H1 (cell line): ENCODE measurements around the gene EIF4E. TPM values are rescaled to one million over a fixed set of nuclear protein-coding genes. Genes with fewer than 3 reads are reported as not detected.

Experiments used
- JUN ChIP-seq: IDR thresholded peaks from 2 replicates; pipeline ENCODE4 v1.6.1; 2011; ENCODE audit warnings: low read depth, mild to moderate bottlenecking, improper control_type of control experiment, low read length
- SAP30 ChIP-seq: fragments of 300-600 bp; sonication (generic); IDR thresholded peaks from 2 replicates; pipeline ENCODE4 v1.7.1; 2012; ENCODE audit warnings: low read length, moderate library complexity, mild to moderate bottlenecking, inconsistent platforms; ENCODE audit not compliant: insufficient read depth, insufficient replicate concordance
- polyA plus RNA-seq, 7 experiments: library from polyadenylated mRNA; depleted of rRNA in 3 of 7; stranded (reverse) in 5 of 7; unstranded in 2 of 7; fragments of >200 nt in 5 of 7; fragments of 200-250 nt in 2 of 7; gene quantifications; 1 replicate in 5 of 7; 2 replicates in 1 of 7; 4 replicates in 1 of 7; pipeline versions ENCODE4 v1.2.1 to v1.2.3, GENCODE V29; 2011 to 2013; ENCODE audit warnings: missing spikeins in 2 of 7, mixed read lengths in 2 of 7
- total RNA-seq: library from RNA; stranded (reverse); fragmentation: NEBNext Ultra II Directional; extraction: Animal tissue kit (Norgen Biotek cat#: 25700); gene quantifications from 2 replicates; pipeline ENCODE4 v1.2.1, GENCODE V29; 2021
- TF ChIP-seq, protein P1 (sequence below), 3 experiments: IDR thresholded peaks; 1 replicate in 2 of 3; 2 replicates in 1 of 3; pipeline versions ENCODE4 v1.5.1 to v1.6.1; 2011; ENCODE audit warnings: low read length in 3 of 3, mild to moderate bottlenecking in 3 of 3, inconsistent platforms in 2 of 3, low read depth in 1 of 3, moderate library complexity in 1 of 3; ENCODE audit not compliant: insufficient read depth in 1 of 3; ENCODE audit errors: control extremely low read depth in 1 of 3

EIF4E gene
- total and polyA plus RNA-seq, 2 of the 8 experiments (the other 6 are each of a cell fraction or from before 2014, with no cell fraction given): 59.6 to 185 TPM

DNA sequence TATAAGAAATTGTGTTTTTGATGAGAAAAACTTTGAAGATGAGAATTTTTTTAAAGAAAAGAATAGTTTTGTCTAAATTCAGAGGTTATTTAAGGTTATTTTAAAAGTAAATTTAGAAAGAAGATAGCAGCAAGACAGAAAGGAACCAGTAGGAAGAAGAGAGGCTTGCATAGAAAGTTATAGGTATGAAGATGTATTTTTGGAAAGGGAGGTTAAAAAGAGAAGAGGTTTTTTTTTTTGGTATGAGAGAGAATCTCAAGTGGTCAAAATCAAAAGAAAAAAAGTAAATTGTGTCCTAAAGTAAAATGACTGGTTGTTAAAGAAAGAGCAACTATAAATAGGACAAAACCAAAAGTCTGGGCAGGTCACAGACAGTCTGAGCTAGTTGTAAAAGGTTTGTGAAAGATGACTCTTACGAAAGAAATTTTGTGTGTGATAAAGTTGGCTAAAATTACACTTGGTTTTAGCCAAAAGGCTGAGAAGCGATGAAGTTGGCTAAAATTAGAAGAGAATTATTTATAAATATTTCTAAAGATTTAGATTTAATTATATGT is 16.4 kb upstream of the EIF4E start (continued):
- TF ChIP-seq, protein P1, sequence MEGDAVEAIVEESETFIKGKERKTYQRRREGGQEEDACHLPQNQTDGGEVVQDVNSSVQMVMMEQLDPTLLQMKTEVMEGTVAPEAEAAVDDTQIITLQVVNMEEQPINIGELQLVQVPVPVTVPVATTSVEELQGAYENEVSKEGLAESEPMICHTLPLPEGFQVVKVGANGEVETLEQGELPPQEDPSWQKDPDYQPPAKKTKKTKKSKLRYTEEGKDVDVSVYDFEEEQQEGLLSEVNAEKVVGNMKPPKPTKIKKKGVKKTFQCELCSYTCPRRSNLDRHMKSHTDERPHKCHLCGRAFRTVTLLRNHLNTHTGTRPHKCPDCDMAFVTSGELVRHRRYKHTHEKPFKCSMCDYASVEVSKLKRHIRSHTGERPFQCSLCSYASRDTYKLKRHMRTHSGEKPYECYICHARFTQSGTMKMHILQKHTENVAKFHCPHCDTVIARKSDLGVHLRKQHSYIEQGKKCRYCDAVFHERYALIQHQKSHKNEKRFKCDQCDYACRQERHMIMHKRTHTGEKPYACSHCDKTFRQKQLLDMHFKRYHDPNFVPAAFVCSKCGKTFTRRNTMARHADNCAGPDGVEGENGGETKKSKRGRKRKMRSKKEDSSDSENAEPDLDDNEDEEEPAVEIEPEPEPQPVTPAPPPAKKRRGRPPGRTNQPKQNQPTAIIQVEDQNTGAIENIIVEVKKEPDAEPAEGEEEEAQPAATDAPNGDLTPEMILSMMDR (IDR thresholded peaks at IDR 0.05; ENCODE audit: control extremely low read depth in 1 of 3, insufficient read depth in 1 of 3, low read depth in 1 of 3, low read length in 3 of 3): no peak
- TF ChIP-seq JUN (no peak), SAP30 (no peak)
